ENCODE data around the gene PEX14.

PEX14 gene

GRCh38 chr1:10626131-10626731, 151.5 kb downstream of the PEX14 start:
- Histone ChIP-seq H3K36me3 (ENCODE audit: low read length) (no peaks in the 10 kb centered on the region), H3K27me3 (ENCODE audit: low read length) (no peaks in the 10 kb centered on the region), H4K20me1 (ENCODE audit: low read depth, low read length) (no peaks in the 10 kb centered on the region), H3K27ac (ENCODE audit: low read depth, low read length) (no peak overlapping the region), H3F3A (ENCODE audit: insufficient read depth) (no peaks in the 10 kb centered on the region), H2AFZ (ENCODE audit: low read depth, low read length, severe bottlenecking) (no peak overlapping the region), H3K9ac (ENCODE audit: low read length) (no peak overlapping the region), H3K79me2 (ENCODE audit: insufficient read depth, low read length) (no peaks in the 10 kb centered on the region), H3K4me2 (ENCODE audit: low read depth, low read length, poor library complexity, severe bottlenecking) (no peak overlapping the region), H3K9me2 (replicated peaks; ENCODE audit: insufficient read depth, low read length) (no peaks in the 10 kb centered on the region), H3K4me3 (ENCODE audit: insufficient read depth, low read length, poor library complexity, severe bottlenecking) (no peak overlapping the region), H3K9me3 (ENCODE audit: insufficient read depth, low read length) (no peaks in the 10 kb centered on the region)
- no peak for TF ChIP-seq EZH2phosphoT487 (conservative IDR thresholded peaks at IDR 0.05; ENCODE audit: low read length)
- no peak for TF ChIP-seq CTCF (IDR thresholded peaks at IDR 0.05; ENCODE audit: insufficient read depth, low read length, poor library complexity, severe bottlenecking)

- Histone ChIP-seq H2AFZ (ENCODE audit: low read depth, low read length, severe bottlenecking) (no peak overlapping the region), H4K20me1 (ENCODE audit: low read depth, low read length) (no peaks in the 10 kb centered on the region), H3K9me3 (ENCODE audit: insufficient read depth, low read length) (no peaks in the 10 kb centered on the region), H3K27me3 (ENCODE audit: low read length) (no peaks in the 10 kb centered on the region), H3K79me2 (ENCODE audit: insufficient read depth, low read length) (no peaks in the 10 kb centered on the region), H3K4me2 (ENCODE audit: low read depth, low read length, poor library complexity, severe bottlenecking) (no peak overlapping the region), H3K4me3 (ENCODE audit: insufficient read depth, low read length, poor library complexity, severe bottlenecking) (no peak overlapping the region), H3K36me3 (ENCODE audit: low read length) (no peaks in the 10 kb centered on the region), H3F3A (ENCODE audit: insufficient read depth) (no peaks in the 10 kb centered on the region), H3K9ac (ENCODE audit: low read length) (no peak overlapping the region), H3K27ac (ENCODE audit: low read depth, low read length) (no peak overlapping the region), H3K9me2 (replicated peaks; ENCODE audit: insufficient read depth, low read length) (no peaks in the 10 kb centered on the region)
- TF ChIP-seq EZH2phosphoT487 (conservative IDR thresholded peaks at IDR 0.05; ENCODE audit: low read length), result no peak
Measured at GRCh38 chr1:10626791-10627410, 152.2 kb downstream of the PEX14 start.

- Histone ChIP-seq H3K79me2 (ENCODE audit: insufficient read depth, low read length) (no peaks in the 10 kb centered on the region), H3K36me3 (ENCODE audit: low read length) (no peaks in the 10 kb centered on the region), H3F3A (ENCODE audit: insufficient read depth) (no peaks in the 10 kb centered on the region), H4K20me1 (ENCODE audit: low read depth, low read length) (no peaks in the 10 kb centered on the region), H3K4me2 (ENCODE audit: low read depth, low read length, poor library complexity, severe bottlenecking) (no peak overlapping the region), H3K27me3 (ENCODE audit: low read length) (no peaks in the 10 kb centered on the region), H3K9me2 (replicated peaks; ENCODE audit: insufficient read depth, low read length) (no peaks in the 10 kb centered on the region), H2AFZ (ENCODE audit: low read depth, low read length, severe bottlenecking) (no peak overlapping the region), H3K9me3 (ENCODE audit: insufficient read depth, low read length) (no peaks in the 10 kb centered on the region), H3K9ac (ENCODE audit: low read length) (no peak overlapping the region), H3K27ac (ENCODE audit: low read depth, low read length) (no peak overlapping the region), H3K4me3 (ENCODE audit: insufficient read depth, low read length, poor library complexity, severe bottlenecking) (no peak overlapping the region)
- no peak for TF ChIP-seq EZH2phosphoT487 (conservative IDR thresholded peaks at IDR 0.05; ENCODE audit: low read length)
- TF ChIP-seq CTCF (IDR thresholded peaks at IDR 0.05; ENCODE audit: insufficient read depth, low read length, poor library complexity, severe bottlenecking), result no peak
Measured at GRCh38 chr1:10628685-10629084, 153.9 kb downstream of the PEX14 start.

GRCh38 chr1:10629091-10629815, 154.5 kb downstream of the PEX14 start:
- H2AFZ ChIP-seq (ENCODE audit: low read depth, low read length, severe bottlenecking), result no peak overlapping the region
- no peaks in the 10 kb centered on the region for H4K20me1 ChIP-seq (ENCODE audit: low read depth, low read length)
- H3K9me3 ChIP-seq (ENCODE audit: insufficient read depth, low read length), result no peaks in the 10 kb centered on the region

More at GRCh38 chr1:10629091-10629815, 154.5 kb downstream of the PEX14 start:
- Histone ChIP-seq H3K27me3 (ENCODE audit: low read length) (no peaks in the 10 kb centered on the region), H3K27ac (ENCODE audit: low read depth, low read length) (no peak overlapping the region), H3F3A (ENCODE audit: insufficient read depth) (no peaks in the 10 kb centered on the region), H3K4me3 (ENCODE audit: insufficient read depth, low read length, poor library complexity, severe bottlenecking) (no peak overlapping the region), H3K9ac (ENCODE audit: low read length) (no peak overlapping the region), H3K4me2 (ENCODE audit: low read depth, low read length, poor library complexity, severe bottlenecking) (no peak overlapping the region), H3K36me3 (ENCODE audit: low read length) (no peaks in the 10 kb centered on the region), H3K9me2 (replicated peaks; ENCODE audit: insufficient read depth, low read length) (no peaks in the 10 kb centered on the region), H3K79me2 (ENCODE audit: insufficient read depth, low read length) (no peaks in the 10 kb centered on the region)
- no peak for TF ChIP-seq EZH2phosphoT487 (conservative IDR thresholded peaks at IDR 0.05; ENCODE audit: low read length)
- TF ChIP-seq CTCF (IDR thresholded peaks at IDR 0.05; ENCODE audit: insufficient read depth, low read length, poor library complexity, severe bottlenecking), result no peak
